HG02642 (cell line): ENCODE results near the gene HDAC4.
"Not testable (repeated sequence)": the region's sequence is repeated elsewhere in the genome, so short reads cannot be mapped to it uniquely, and the experiment has no call there.

Source experiments
- ATAC-seq: cut with Tn5 transposase; IDR thresholded peaks from one replicate; pipeline ENCODE4 v1.9.1; 2021; ENCODE audit warnings: mild to moderate bottlenecking; ENCODE audit not compliant: unreplicated experiment, poor library complexity

HDAC4 gene

GRCh38 chr2:239049421-239050251 is 351.2 kb downstream of the HDAC4 start:
- no peak for ATAC-seq

GRCh38 chr2:239048736-239049135 is 352.1 kb downstream of the HDAC4 start:
- ATAC-seq, result no peak

- no peak for ATAC-seq
Measured at GRCh38 chr2:239047861-239048260, 353.0 kb downstream of the HDAC4 start.

GRCh38 chr2:239047420-239047819 is 353.4 kb downstream of the HDAC4 start:
- ATAC-seq, result no peak

GRCh38 chr2:239046822-239047221 is 354.0 kb downstream of the HDAC4 start:
- no peak for ATAC-seq

- no peak for ATAC-seq
Measured at GRCh38 chr2:239044336-239044735, 356.5 kb downstream of the HDAC4 start.

GRCh38 chr2:239043326-239043725 is 357.5 kb downstream of the HDAC4 start:
- no peak for ATAC-seq

- ATAC-seq, result no peak
Measured at GRCh38 chr2:239042551-239043320, 358.1 kb downstream of the HDAC4 start.

GRCh38 chr2:239042046-239042445 is 358.8 kb downstream of the HDAC4 start:
- no peak for ATAC-seq

- ATAC-seq, result no peak
Measured at GRCh38 chr2:239041062-239041461, 359.8 kb downstream of the HDAC4 start.

- no peak for ATAC-seq
Measured at GRCh38 chr2:239040152-239040761, 360.6 kb downstream of the HDAC4 start.

GRCh38 chr2:239039479-239039861 is 361.4 kb downstream of the HDAC4 start:
- no peak for ATAC-seq

GRCh38 chr2:239038773-239039478 is 361.9 kb downstream of the HDAC4 start:
- ATAC-seq, result no peak

- not testable (repeated sequence) for ATAC-seq
Measured at GRCh38 chr2:239038284-239038683, 362.5 kb downstream of the HDAC4 start.

- ATAC-seq, result no peak
Measured at GRCh38 chr2:239037559-239037910, 363.3 kb downstream of the HDAC4 start.

GRCh38 chr2:239036819-239037558 is 363.8 kb downstream of the HDAC4 start:
- no peak for ATAC-seq

GRCh38 chr2:239035997-239036731 is 364.7 kb downstream of the HDAC4 start:
- ATAC-seq, result no peak

- ATAC-seq, result no peak
Measured at GRCh38 chr2:239035361-239035814, 365.4 kb downstream of the HDAC4 start.
